Measurements from ENCODE around the gene PTGER1. TPM values are rescaled to one million over a fixed set of nuclear protein-coding genes. Genes with fewer than 3 reads are reported as not detected.
A peak's percentile ranks its signal among the peaks of the same experiment; 100 is the strongest.

Gene PTGER1
- total and polyA plus RNA-seq, 9 of the 15 experiments (the other 6 are each of a cell fraction or from before 2014, with no cell fraction given): 0.06 to 0.36 (median 0.31) TPM; not detected in 5

- TF ChIP-seq, protein P1, sequence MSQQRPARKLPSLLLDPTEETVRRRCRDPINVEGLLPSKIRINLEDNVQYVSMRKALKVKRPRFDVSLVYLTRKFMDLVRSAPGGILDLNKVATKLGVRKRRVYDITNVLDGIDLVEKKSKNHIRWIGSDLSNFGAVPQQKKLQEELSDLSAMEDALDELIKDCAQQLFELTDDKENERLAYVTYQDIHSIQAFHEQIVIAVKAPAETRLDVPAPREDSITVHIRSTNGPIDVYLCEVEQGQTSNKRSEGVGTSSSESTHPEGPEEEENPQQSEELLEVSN (IDR thresholded peaks at IDR 0.05; ENCODE audit: borderline replicate concordance in 1 of 2, extremely low read depth in 1 of 2, insufficient read depth in 1 of 2, insufficient read length in 1 of 2, low read depth in 1 of 2, low read length in 1 of 2, poor library complexity in 1 of 2, severe bottlenecking in 1 of 2): no peak
- TF ChIP-seq TAF1 (IDR thresholded peaks at IDR 0.05; ENCODE audit: control insufficient read depth, extremely low read depth, insufficient read depth, low read length, severe bottlenecking) (no peak), MYBL2 (IDR thresholded peaks at IDR 0.05; ENCODE audit: low read depth) (no peak), MYBL2 (CRISPR knock-in tag; IDR thresholded peaks at IDR 0.05; ENCODE audit: borderline replicate concordance) (no peak), HMG20B (CRISPR knock-in tag; IDR thresholded peaks at IDR 0.05) (no peak), ZNF695 (CRISPR knock-in tag; IDR thresholded peaks at IDR 0.05) (no peak), NCOA4 (IDR thresholded peaks at IDR 0.05; ENCODE audit: partially characterized antibody) (no peak), PYGO2 (tag; IDR thresholded peaks at IDR 0.05) (peak; percentile 35; the same call in 1 of the 2 replicates), ZKSCAN3 (CRISPR knock-in tag; IDR thresholded peaks at IDR 0.05) (no peak), CHD1 (IDR thresholded peaks at IDR 0.05; ENCODE audit: low read length) (no peak), RBM39 (optimal IDR thresholded peaks at IDR 0.05; ENCODE audit: low read depth, low read length) (no peak), XRCC5 (IDR thresholded peaks at IDR 0.05; ENCODE audit: low read depth, low read length) (no peak)
- TF ChIP-seq, protein P2, sequence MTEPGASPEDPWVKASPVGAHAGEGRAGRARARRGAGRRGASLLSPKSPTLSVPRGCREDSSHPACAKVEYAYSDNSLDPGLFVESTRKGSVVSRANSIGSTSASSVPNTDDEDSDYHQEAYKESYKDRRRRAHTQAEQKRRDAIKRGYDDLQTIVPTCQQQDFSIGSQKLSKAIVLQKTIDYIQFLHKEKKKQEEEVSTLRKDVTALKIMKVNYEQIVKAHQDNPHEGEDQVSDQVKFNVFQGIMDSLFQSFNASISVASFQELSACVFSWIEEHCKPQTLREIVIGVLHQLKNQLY (CRISPR knock-in tag; conservative IDR thresholded peaks at IDR 0.05): no peak
Observed at GRCh38 chr19:14510311-14511228, 35.4 kb upstream of the PTGER1 start (continued).
